ENCODE measurements around the gene TTLL8. TPM values are rescaled to one million over a fixed set of nuclear protein-coding genes. Genes with fewer than 3 reads are reported as not detected.

The TTLL8 gene
- total and polyA plus RNA-seq, 9 donors: not detected

GRCh38 chr22:49976439-49977175 lies 81.5 kb downstream of the TTLL8 start:
- 46 to 55% (median 50%) methylated on average over 15 of the region's 15 CpGs for WGBS, 3 donors
- Histone ChIP-seq H3K4me1 (ENCODE audit: insufficient read depth) (peaks cover under 1% of the 10 kb centered on the region), H3K9me3 (no peaks in the 10 kb centered on the region), H3K36me3 (no peaks in the 10 kb centered on the region), H3K27ac (no peak overlapping the region), H3K4me3 (no peak overlapping the region), H3K27me3 (no peaks in the 10 kb centered on the region)
- intact Hi-C loops (cut with DNase I): no loop called here
- TF ChIP-seq EP300 (IDR thresholded peaks at IDR 0.05): no peak
- TF ChIP-seq, protein P1, sequence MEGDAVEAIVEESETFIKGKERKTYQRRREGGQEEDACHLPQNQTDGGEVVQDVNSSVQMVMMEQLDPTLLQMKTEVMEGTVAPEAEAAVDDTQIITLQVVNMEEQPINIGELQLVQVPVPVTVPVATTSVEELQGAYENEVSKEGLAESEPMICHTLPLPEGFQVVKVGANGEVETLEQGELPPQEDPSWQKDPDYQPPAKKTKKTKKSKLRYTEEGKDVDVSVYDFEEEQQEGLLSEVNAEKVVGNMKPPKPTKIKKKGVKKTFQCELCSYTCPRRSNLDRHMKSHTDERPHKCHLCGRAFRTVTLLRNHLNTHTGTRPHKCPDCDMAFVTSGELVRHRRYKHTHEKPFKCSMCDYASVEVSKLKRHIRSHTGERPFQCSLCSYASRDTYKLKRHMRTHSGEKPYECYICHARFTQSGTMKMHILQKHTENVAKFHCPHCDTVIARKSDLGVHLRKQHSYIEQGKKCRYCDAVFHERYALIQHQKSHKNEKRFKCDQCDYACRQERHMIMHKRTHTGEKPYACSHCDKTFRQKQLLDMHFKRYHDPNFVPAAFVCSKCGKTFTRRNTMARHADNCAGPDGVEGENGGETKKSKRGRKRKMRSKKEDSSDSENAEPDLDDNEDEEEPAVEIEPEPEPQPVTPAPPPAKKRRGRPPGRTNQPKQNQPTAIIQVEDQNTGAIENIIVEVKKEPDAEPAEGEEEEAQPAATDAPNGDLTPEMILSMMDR (IDR thresholded peaks at IDR 0.05): no peak
- TF ChIP-seq POLR2A (IDR thresholded peaks at IDR 0.05): no peak
- no peak for DNase-seq

GRCh38 chr22:49975543-49976389 lies 82.3 kb downstream of the TTLL8 start:
- Histone ChIP-seq H3K4me3 (no peak overlapping the region), H3K9me3 (no peaks in the 10 kb centered on the region), H3K36me3 (no peaks in the 10 kb centered on the region), H3K27me3 (no peaks in the 10 kb centered on the region), H3K4me1 (ENCODE audit: insufficient read depth) (peaks cover 2% of the 10 kb centered on the region), H3K27ac (peak overlapping the region in 1 of 2 donors; percentile 38)
- intact Hi-C loops (cut with DNase I): no loop called here
- WGBS, 3 donors: 32 to 38% (median 35%) methylated on average over 17 of the region's 17 CpGs
- TF ChIP-seq EP300 (IDR thresholded peaks at IDR 0.05): no peak
- TF ChIP-seq, protein P1 (IDR thresholded peaks at IDR 0.05): no peak
- TF ChIP-seq POLR2A (IDR thresholded peaks at IDR 0.05): no peak
- DNase-seq: peak in 4 of 5 donors; percentile 15 to 31 (median 24)

GRCh38 chr22:49973018-49973961 lies 84.8 kb downstream of the TTLL8 start:
- no peak for DNase-seq
- H3K4me3 ChIP-seq: no peak overlapping the region
- H3K9me3 ChIP-seq: no peaks in the 10 kb centered on the region
- 83 to 88% (median 83%) methylated on average over 5 of the region's 5 CpGs for WGBS, 3 donors
- no peaks in the 10 kb centered on the region for H3K36me3 ChIP-seq
- H3K27me3 ChIP-seq: no peaks in the 10 kb centered on the region
- H3K27ac ChIP-seq: no peak overlapping the region
- peaks cover 8% of the 10 kb centered on the region for H3K4me1 ChIP-seq (ENCODE audit: insufficient read depth)
- TF ChIP-seq EP300 (IDR thresholded peaks at IDR 0.05) (no peak), POLR2A (IDR thresholded peaks at IDR 0.05) (no peak)
- TF ChIP-seq, protein P1 (IDR thresholded peaks at IDR 0.05): no peak
- intact Hi-C loops (cut with DNase I): loop anchor here in 2 of 4 donors (5.0 kb wide), 2 partner anchors 36 to 41 kb away; no protein-coding TSS in a partner anchor
